Mammary epithelial cell (primary cell): Measurements from ENCODE around the gene PTDSS2.

Experiments used
- CTCF ChIP-seq, 2 donors: IDR thresholded peaks in 1 of 2; conservative IDR thresholded peaks in 1 of 2; 2 replicates each; pipeline ENCODE4 v1.5.1; 2011 to 2012; ENCODE audit warnings: inconsistent platforms in 2 of 2, low read length in 2 of 2, mild to moderate bottlenecking in 2 of 2, control low read depth in 1 of 2, low read depth in 1 of 2; ENCODE audit not compliant: insufficient read depth in 1 of 2; ENCODE audit errors: extremely low read depth in 1 of 2
- EZH2 ChIP-seq: IDR thresholded peaks from 2 replicates; pipeline ENCODE4 v1.6.1; 2012; ENCODE audit warnings: low read length, inconsistent platforms, borderline replicate concordance

DNA sequence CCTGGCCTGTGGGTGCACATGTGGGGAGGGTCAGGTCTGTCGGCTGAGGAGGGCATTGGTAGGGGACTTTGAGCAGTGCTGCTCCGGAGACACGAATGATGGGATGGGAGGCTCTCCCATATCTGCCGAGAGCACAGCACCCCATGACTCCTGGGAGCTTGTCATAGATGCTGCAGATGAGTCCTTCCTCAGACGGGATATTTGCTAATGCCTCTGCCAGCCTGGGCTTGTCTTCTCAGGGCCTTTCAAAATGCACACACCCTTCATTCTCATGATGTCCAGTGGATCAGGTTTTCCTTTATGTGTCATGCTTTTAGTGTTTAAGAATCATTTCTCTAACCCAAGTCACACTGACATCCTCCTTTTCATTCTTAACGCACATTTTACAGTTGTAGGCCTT is 65.1 kb downstream of the PTDSS2 start:
- TF ChIP-seq CTCF (conservative IDR thresholded peaks at IDR 0.05 in 1 of 2, IDR thresholded peaks at IDR 0.05 in 1 of 2; ENCODE audit: extremely low read depth in 1 of 2, insufficient read depth in 1 of 2, low read depth in 1 of 2, low read length in 2 of 2) (no peak), EZH2 (no peak)
